CD4-positive, alpha-beta T cell treated with Interleukin-2 at 100 ng/mL for 4 hours (primary cell): ENCODE data around the gene SCARF1.
"Not testable (repeated sequence)": the region's sequence is repeated elsewhere in the genome, so short reads cannot be mapped to it uniquely, and the experiment has no call there.

Experiments
- DNase-seq: peaks from one replicate; pipeline ENCODE4 v3.0.0-alpha.2; 2020; ENCODE audit warnings: low spot score

The SCARF1 gene

GRCh38 chr17:1645207-1646171 is at the start of gene SCARF1:
SCARF1 (minus strand) TSS chr17:1645732; CDS start chr17:1645697, 35 bp downstream.
- no peak for DNase-seq

GRCh38 chr17:1693339-1693738 is 47.8 kb upstream of the SCARF1 start:
- no peak for DNase-seq

- no peak for DNase-seq
Measured at GRCh38 chr17:1690544-1691221, 45.2 kb upstream of the SCARF1 start.

GRCh38 chr17:1688405-1688804 is 42.9 kb upstream of the SCARF1 start:
- DNase-seq = not testable (repeated sequence)

- DNase-seq = no peak
Measured at GRCh38 chr17:1686086-1686485, 40.6 kb upstream of the SCARF1 start.

- DNase-seq = peak; percentile 99
Measured at GRCh38 chr17:1684378-1685189, 39.1 kb upstream of the SCARF1 start, which contains the start of gene PRPF8. PRPF8 (minus strand) TSS chr17:1684867; CDS start chr17:1684571, 296 bp downstream.

GRCh38 chr17:1683459-1683858 is 37.9 kb upstream of the SCARF1 start:
- DNase-seq = no peak

- no peak for DNase-seq
Measured at GRCh38 chr17:1676401-1676800, 30.9 kb upstream of the SCARF1 start.

GRCh38 chr17:1673041-1673785 is 27.7 kb upstream of the SCARF1 start:
- peak; percentile 36 for DNase-seq

GRCh38 chr17:1663934-1664333 is 18.4 kb upstream of the SCARF1 start:
- not testable (repeated sequence) for DNase-seq

GRCh38 chr17:1661045-1661444 is 15.5 kb upstream of the SCARF1 start:
- no peak for DNase-seq

GRCh38 chr17:1658100-1658499 is 12.6 kb upstream of the SCARF1 start:
- DNase-seq = no peak

GRCh38 chr17:1653735-1654134 is 8.2 kb upstream of the SCARF1 start:
- no peak for DNase-seq

GRCh38 chr17:1652794-1653193 is 7.3 kb upstream of the SCARF1 start:
- not testable (repeated sequence) for DNase-seq

GRCh38 chr17:1651559-1651844 is 6.0 kb upstream of the SCARF1 start:
- DNase-seq = no peak

GRCh38 chr17:1650731-1651558 is 5.4 kb upstream of the SCARF1 start:
- DNase-seq = no peak

GRCh38 chr17:1649844-1650501 is 4.4 kb upstream of the SCARF1 start, which contains the start of gene RILP:
RILP (minus strand) TSS chr17:1649866; CDS start chr17:1649804, 62 bp downstream.
- no peak for DNase-seq

GRCh38 chr17:1648963-1649843 is 3.7 kb upstream of the SCARF1 start:
- DNase-seq = peak; percentile 95
